ENCODE data around the gene GDI1.

GDI1 gene

GRCh38 chrX:154409222-154409871 lies 27.6 kb upstream of the GDI1 start, which contains the start of gene DNASE1L1:
Gene DNASE1L1, minus strand, starts transcription at chrX:154409254. Its CDS starts 3,686 bp downstream, at chrX:154405568.
- peak; percentile 67 for DNase-seq

- DNase-seq = peak; percentile 82
These were observed 25.0 kb upstream of the GDI1 start for GRCh38 chrX:154411981-154412340.

GRCh38 chrX:154412468-154412867 lies 24.5 kb upstream of the GDI1 start:
- DNase-seq = peak; percentile 63

- no peak for DNase-seq
These were observed 23.8 kb upstream of the GDI1 start for GRCh38 chrX:154413142-154413541.

- no peak for DNase-seq
These were observed 19.8 kb upstream of the GDI1 start for GRCh38 chrX:154417157-154417556.

- DNase-seq = no peak
These were observed 17.8 kb upstream of the GDI1 start for GRCh38 chrX:154419189-154419588.

GRCh38 chrX:154419688-154420401 lies 17.1 kb upstream of the GDI1 start:
- DNase-seq = no peak

GRCh38 chrX:154420402-154420756 lies 16.6 kb upstream of the GDI1 start:
- no peak for DNase-seq

GRCh38 chrX:154426916-154427770 lies 9.8 kb upstream of the GDI1 start:
- no peak for DNase-seq

GRCh38 chrX:154428176-154429171 lies 8.5 kb upstream of the GDI1 start, which contains the start of gene ATP6AP1:
Gene ATP6AP1, plus strand, starts transcription at chrX:154428677. Its CDS starts 16 bp downstream, at chrX:154428693.
- peak; percentile 89 for DNase-seq

GRCh38 chrX:154429711-154430110 lies 7.2 kb upstream of the GDI1 start:
- no peak for DNase-seq

- DNase-seq = no peak
These were observed 6.5 kb upstream of the GDI1 start for GRCh38 chrX:154430479-154430878.

- DNase-seq = no peak
These were observed 6.0 kb upstream of the GDI1 start for GRCh38 chrX:154430916-154431315.

GRCh38 chrX:154431341-154431740 lies 5.6 kb upstream of the GDI1 start:
- no peak for DNase-seq

- DNase-seq = no peak
These were observed 4.7 kb upstream of the GDI1 start for GRCh38 chrX:154432210-154432609.

GRCh38 chrX:154433605-154434004 lies 3.3 kb upstream of the GDI1 start:
- DNase-seq = no peak

- no peak for DNase-seq
These were observed 2.4 kb upstream of the GDI1 start for GRCh38 chrX:154434394-154435168.

- DNase-seq = no peak
These were observed 1.7 kb upstream of the GDI1 start for GRCh38 chrX:154435171-154435733.

GRCh38 chrX:154436374-154436982 lies 476 bp upstream of the GDI1 start:
- DNase-seq = peak; percentile 72

All from activated CD8-positive, alpha-beta memory T cell treated with anti-CD3 and anti-CD28 coated beads for 24 hours (primary cell).